Type B pancreatic cell (in vitro differentiated cells): ENCODE data around the gene C6orf47. TPM values are rescaled to one million over a fixed set of nuclear protein-coding genes. Genes with fewer than 3 reads are reported as not detected.

Source experiments
- DNase-seq: peaks from one replicate; pipeline ENCODE4 v3.0.0; 2021; ENCODE audit warnings: mixed read lengths; ENCODE audit not compliant: unreplicated experiment; ENCODE audit errors: extremely low spot score
- H3K27ac Mint-ChIP-seq: 2 replicates; pipeline ENCODE4 v1.8.0; 2021; ENCODE audit warnings: mild to moderate bottlenecking, mixed read lengths
- H3K27me3 Mint-ChIP-seq: 2 replicates; pipeline ENCODE4 v1.8.0; 2021; ENCODE audit warnings: mixed read lengths
- H3K36me3 Mint-ChIP-seq: 2 replicates; pipeline ENCODE4 v1.8.0; 2021; ENCODE audit warnings: mixed read lengths
- H3K4me1 Mint-ChIP-seq: one replicate; pipeline ENCODE4 v1.8.0; 2021; ENCODE audit warnings: mixed read lengths; ENCODE audit not compliant: unreplicated experiment
- H3K4me3 Mint-ChIP-seq: 2 replicates; pipeline ENCODE4 v1.8.0; 2021; ENCODE audit warnings: mild to moderate bottlenecking, mixed read lengths
- H3K9me3 Mint-ChIP-seq: 2 replicates; pipeline ENCODE4 v1.8.0; 2021; ENCODE audit warnings: mixed read lengths
- CTCF ChIP-seq: fragments of 200-600 bp; sonication (generic); conservative IDR thresholded peaks from 2 replicates; pipeline ENCODE4 v1.5.0; 2021; ENCODE audit warnings: antibody characterized with exemption, mild to moderate bottlenecking
- total RNA-seq: library from RNA; stranded (reverse); gene quantifications from 2 replicates; pipeline ENCODE4 v1.2.1, GENCODE V29; 2021; ENCODE audit warnings: low replicate concordance

Gene C6orf47
- total RNA-seq, 1 donor from 2014 or later = 22.3 TPM

- DNase-seq = no peak
- no peaks in the 10 kb centered on the region for H3K9me3 Mint-ChIP-seq
- H3K36me3 Mint-ChIP-seq = peaks cover 27% of the 10 kb centered on the region
- no peaks in the 10 kb centered on the region for H3K4me1 Mint-ChIP-seq
- H3K27ac Mint-ChIP-seq = no peak overlapping the region
- no peak overlapping the region for H3K4me3 Mint-ChIP-seq
- no peak for TF ChIP-seq CTCF
- no peaks in the 10 kb centered on the region for H3K27me3 Mint-ChIP-seq
Measured at GRCh38 chr6:31639043-31639442, 21.5 kb downstream of the C6orf47 start.

DNA sequence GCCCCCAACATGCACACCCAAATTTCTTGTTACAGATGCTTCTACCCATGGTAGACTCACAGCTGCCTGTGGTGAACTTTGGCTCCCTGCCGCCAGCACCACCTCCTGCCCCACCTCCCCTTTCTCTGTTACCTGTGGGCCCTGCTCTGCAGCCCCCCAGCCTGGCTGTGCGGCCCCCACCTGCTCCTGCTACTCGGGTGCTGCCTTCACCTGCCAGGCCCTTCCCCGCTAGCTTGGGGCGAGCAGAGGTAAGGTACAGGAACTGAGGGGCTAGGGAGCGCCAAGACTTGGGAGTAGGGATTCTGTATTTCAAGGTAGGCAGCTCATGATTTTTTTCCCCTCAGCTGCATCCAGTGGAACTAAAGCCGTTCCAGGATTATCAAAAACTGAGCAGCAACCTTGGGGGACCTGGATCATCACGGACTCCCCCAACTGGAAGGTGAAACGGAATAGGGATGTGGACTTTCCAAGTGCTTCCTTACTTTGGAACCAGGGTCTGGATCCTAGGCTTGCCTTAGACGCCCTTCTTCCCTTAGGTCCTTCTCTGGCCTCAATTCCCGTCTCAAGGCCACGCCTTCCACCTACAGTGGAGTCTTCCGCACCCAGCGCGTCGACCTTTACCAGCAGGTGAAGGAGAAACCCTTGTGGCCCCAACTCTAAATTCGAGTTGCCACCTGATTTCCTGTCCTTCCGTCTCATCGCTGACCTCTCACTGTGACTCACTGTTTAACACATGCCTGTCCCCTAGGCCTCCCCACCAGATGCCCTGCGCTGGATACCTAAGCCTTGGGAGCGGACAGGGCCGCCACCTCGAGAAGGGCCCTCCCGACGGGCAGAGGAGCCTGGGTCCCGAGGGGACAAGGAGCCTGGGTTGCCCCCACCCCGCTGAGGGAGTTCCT lies 23.6 kb downstream of the C6orf47 start:
- Mint-ChIP-seq H3K27me3 (no peaks in the 10 kb centered on the region), H3K9me3 (no peaks in the 10 kb centered on the region), H3K27ac (no peak overlapping the region), H3K36me3 (peaks cover 29% of the 10 kb centered on the region), H3K4me1 (no peaks in the 10 kb centered on the region), H3K4me3 (no peak overlapping the region)
- no peak for DNase-seq
- TF ChIP-seq CTCF = no peak

DNA sequence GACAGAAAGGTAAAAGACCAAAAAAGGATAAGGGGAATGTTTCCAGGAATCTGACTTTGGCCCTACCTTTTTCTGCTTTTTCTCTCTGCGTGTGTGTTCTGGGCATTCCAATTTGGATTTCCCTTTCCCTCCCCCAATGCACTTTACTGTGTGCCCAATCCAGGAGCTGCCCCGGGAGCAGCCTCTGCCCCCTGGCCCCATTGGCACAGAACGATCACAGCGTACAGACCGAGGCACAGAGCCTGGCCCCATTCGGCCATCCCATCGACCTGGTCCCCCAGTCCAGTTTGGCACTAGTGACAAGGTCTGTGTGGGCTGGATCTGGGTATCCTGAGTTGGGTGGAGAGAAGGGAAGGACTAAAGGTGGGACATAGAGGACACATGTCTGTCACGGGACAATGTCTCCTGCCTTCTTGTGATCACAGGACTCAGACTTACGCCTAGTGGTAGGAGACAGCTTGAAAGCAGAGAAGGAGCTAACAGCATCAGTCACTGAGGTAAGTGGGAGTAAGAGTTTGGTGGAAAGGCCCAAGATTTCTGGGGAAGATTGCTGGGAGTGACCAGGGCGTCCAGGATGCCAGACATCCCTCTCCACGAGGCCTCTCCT lies 25.5 kb downstream of the C6orf47 start:
- no peak for DNase-seq
- TF ChIP-seq CTCF = no peak
- H3K9me3 Mint-ChIP-seq = no peaks in the 10 kb centered on the region
- H3K27ac Mint-ChIP-seq = no peak overlapping the region
- no peak overlapping the region for H3K4me3 Mint-ChIP-seq
- peaks cover 27% of the 10 kb centered on the region for H3K36me3 Mint-ChIP-seq
- no peaks in the 10 kb centered on the region for H3K27me3 Mint-ChIP-seq
- no peaks in the 10 kb centered on the region for H3K4me1 Mint-ChIP-seq

DNA sequence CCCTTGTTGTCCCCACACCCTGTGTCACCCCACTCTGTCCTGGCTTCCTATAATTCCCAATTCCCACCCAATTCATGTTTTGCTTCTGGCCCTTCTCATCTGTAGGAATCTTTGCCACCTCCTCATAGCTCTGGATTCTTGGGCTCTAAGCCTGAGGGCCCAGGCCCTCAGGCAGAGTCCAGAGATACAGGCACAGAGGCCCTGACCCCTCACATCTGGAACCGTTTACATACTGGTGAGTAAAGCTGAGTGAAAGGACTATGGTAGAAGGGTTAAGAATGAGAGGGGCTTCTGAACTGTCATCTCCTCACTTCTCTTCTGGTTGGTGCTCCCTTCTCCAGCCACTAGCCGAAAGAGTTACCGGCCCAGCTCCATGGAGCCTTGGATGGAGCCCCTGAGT lies 26.4 kb downstream of the C6orf47 start:
- H3K4me3 Mint-ChIP-seq = no peak overlapping the region
- H3K36me3 Mint-ChIP-seq = peaks cover 27% of the 10 kb centered on the region
- H3K9me3 Mint-ChIP-seq = no peaks in the 10 kb centered on the region

GRCh38 chr6:31633447-31633846 lies 27.1 kb downstream of the C6orf47 start:
- DNase-seq = no peak
- peaks cover 23% of the 10 kb centered on the region for H3K36me3 Mint-ChIP-seq
- H3K9me3 Mint-ChIP-seq = no peaks in the 10 kb centered on the region
- H3K4me1 Mint-ChIP-seq = no peaks in the 10 kb centered on the region
- no peak overlapping the region for H3K4me3 Mint-ChIP-seq
- no peak for TF ChIP-seq CTCF
- no peak overlapping the region for H3K27ac Mint-ChIP-seq
- H3K27me3 Mint-ChIP-seq = no peaks in the 10 kb centered on the region

More for the DNA sequence above, 26.4 kb downstream of the C6orf47 start:
- no peaks in the 10 kb centered on the region for H3K27me3 Mint-ChIP-seq
- no peak overlapping the region for H3K27ac Mint-ChIP-seq
- no peak for TF ChIP-seq CTCF
- no peaks in the 10 kb centered on the region for H3K4me1 Mint-ChIP-seq
- no peak for DNase-seq
